ENCODE results near the gene PBOV1. TPM values are rescaled to one million over a fixed set of nuclear protein-coding genes. Genes with fewer than 3 reads are reported as not detected.

Gene PBOV1
- total and polyA plus RNA-seq, 2 experiments from 2014 or later: not detected

DNA sequence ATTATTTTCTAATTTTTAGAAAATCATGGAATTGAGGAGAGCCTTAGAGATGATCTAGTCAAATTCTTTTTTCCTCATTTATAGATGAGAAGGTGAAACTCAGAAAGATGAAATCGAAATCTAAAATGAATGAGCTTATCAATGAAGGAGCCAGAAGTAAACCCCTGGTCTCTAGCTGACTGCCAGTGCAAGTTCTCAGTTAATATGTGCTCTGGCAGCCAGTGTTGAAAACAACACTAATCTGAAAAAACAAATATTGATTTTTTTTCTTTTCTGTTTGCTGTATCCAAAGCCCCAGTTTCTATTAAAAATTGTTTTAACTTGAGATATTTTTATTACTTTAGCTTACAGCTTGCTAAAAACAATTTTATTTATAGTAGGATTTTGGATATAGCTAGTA lies 21.5 kb upstream of the PBOV1 start:
- no peaks in the 10 kb centered on the region for H3K9me3 ChIP-seq (ENCODE audit: low read depth)
- H3K27me3 ChIP-seq: no peaks in the 10 kb centered on the region
- no peak for TF ChIP-seq CTCF (IDR thresholded peaks at IDR 0.05; ENCODE audit: low read depth, low read length)
- no peak overlapping the region for H3K4me3 ChIP-seq
- no peaks in the 10 kb centered on the region for H3K36me3 ChIP-seq
- DNase-seq (ENCODE audit: low read depth in 1 of 2, low spot score in 1 of 2): no peak
- H3K4me1 ChIP-seq (ENCODE audit: low read depth): no peaks in the 10 kb centered on the region
- H3K27ac ChIP-seq: no peak overlapping the region

- Histone ChIP-seq H3K27ac (no peak overlapping the region), H3K9me3 (ENCODE audit: low read depth) (no peaks in the 10 kb centered on the region), H3K36me3 (no peaks in the 10 kb centered on the region), H3K4me1 (ENCODE audit: low read depth) (no peaks in the 10 kb centered on the region), H3K27me3 (no peaks in the 10 kb centered on the region), H3K4me3 (no peak overlapping the region)
- no peak for DNase-seq (ENCODE audit: low read depth in 1 of 2, low spot score in 1 of 2)
- TF ChIP-seq CTCF (IDR thresholded peaks at IDR 0.05; ENCODE audit: low read depth, low read length): no peak
Observed at GRCh38 chr6:138238368-138238767, 20.1 kb upstream of the PBOV1 start.

DNA sequence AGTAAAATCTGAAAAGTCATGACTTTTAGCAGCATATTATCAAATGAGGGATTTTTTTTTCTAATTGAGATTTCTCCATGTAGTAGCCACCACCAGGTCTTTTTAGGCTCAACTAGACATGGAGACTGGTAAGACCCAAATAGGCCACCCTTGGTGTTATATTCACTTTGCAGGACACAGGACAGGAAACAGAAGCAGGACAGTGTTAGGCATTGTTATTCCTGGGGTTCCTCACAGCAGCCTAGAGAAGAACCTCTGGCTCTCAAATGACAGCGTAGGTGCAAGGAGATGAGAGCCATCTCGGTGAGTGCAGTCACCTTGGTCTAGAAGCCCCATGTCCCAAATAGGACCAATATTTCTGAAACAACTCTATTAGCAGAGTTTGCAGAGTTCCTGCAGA lies 19.2 kb upstream of the PBOV1 start:
- DNase-seq (ENCODE audit: low read depth in 1 of 2, low spot score in 1 of 2): no peak

GRCh38 chr6:138235693-138236092 lies 17.4 kb upstream of the PBOV1 start:
- no peak for DNase-seq (ENCODE audit: low read depth in 1 of 2, low spot score in 1 of 2)
- TF ChIP-seq CTCF (IDR thresholded peaks at IDR 0.05; ENCODE audit: low read depth, low read length): no peak
- H3K4me1 ChIP-seq (ENCODE audit: low read depth): peaks cover 9% of the 10 kb centered on the region

More for the DNA sequence above, 19.2 kb upstream of the PBOV1 start:
- no peak overlapping the region for H3K27ac ChIP-seq
- H3K4me1 ChIP-seq (ENCODE audit: low read depth): no peaks in the 10 kb centered on the region
- H3K27me3 ChIP-seq: no peaks in the 10 kb centered on the region
- H3K36me3 ChIP-seq: no peaks in the 10 kb centered on the region
- H3K4me3 ChIP-seq: no peak overlapping the region
- no peaks in the 10 kb centered on the region for H3K9me3 ChIP-seq (ENCODE audit: low read depth)
- no peak for TF ChIP-seq CTCF (IDR thresholded peaks at IDR 0.05; ENCODE audit: low read depth, low read length)

GRCh38 chr6:138235205-138235604 lies 16.9 kb upstream of the PBOV1 start:
- TF ChIP-seq CTCF (IDR thresholded peaks at IDR 0.05; ENCODE audit: low read depth, low read length): no peak

More at GRCh38 chr6:138235693-138236092, 17.4 kb upstream of the PBOV1 start:
- no peaks in the 10 kb centered on the region for H3K36me3 ChIP-seq
- no peak overlapping the region for H3K27ac ChIP-seq
- no peaks in the 10 kb centered on the region for H3K9me3 ChIP-seq (ENCODE audit: low read depth)
- H3K27me3 ChIP-seq: no peaks in the 10 kb centered on the region
- no peak overlapping the region for H3K4me3 ChIP-seq

DNA sequence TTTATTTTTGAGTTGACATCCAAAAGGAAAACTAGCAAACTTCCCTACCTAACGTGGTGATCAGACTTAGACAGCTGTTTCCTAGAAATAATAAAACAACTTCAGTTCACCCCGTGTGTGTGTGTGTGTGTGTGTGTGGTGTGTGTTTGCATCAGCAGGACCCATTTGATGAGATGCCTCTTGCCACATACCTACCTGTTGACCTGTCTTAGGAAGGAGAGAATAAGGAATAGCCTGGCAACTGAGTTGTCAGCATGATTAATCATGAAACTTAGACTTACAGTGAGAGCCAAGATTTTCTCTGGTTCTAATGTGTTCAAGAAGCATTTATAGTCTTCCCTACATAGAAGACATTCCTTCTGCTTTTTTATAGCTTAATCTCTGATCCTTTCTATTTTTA lies 16.1 kb upstream of the PBOV1 start:
- TF ChIP-seq CTCF (IDR thresholded peaks at IDR 0.05; ENCODE audit: low read depth, low read length): no peak
- H3K27me3 ChIP-seq: no peaks in the 10 kb centered on the region
- no peak overlapping the region for H3K4me3 ChIP-seq
- no peaks in the 10 kb centered on the region for H3K9me3 ChIP-seq (ENCODE audit: low read depth)
- H3K27ac ChIP-seq: no peak overlapping the region
- DNase-seq (ENCODE audit: low read depth in 1 of 2, low spot score in 1 of 2): no peak
- no peaks in the 10 kb centered on the region for H3K36me3 ChIP-seq
- peaks cover 22% of the 10 kb centered on the region for H3K4me1 ChIP-seq (ENCODE audit: low read depth)

More at GRCh38 chr6:138235205-138235604, 16.9 kb upstream of the PBOV1 start:
- Histone ChIP-seq H3K4me1 (ENCODE audit: low read depth) (peaks cover 13% of the 10 kb centered on the region), H3K36me3 (no peaks in the 10 kb centered on the region), H3K27me3 (no peaks in the 10 kb centered on the region), H3K27ac (no peak overlapping the region), H3K4me3 (no peak overlapping the region), H3K9me3 (ENCODE audit: low read depth) (no peaks in the 10 kb centered on the region)
- DNase-seq (ENCODE audit: low read depth in 1 of 2, low spot score in 1 of 2): no peak

Measured in cardiac muscle cell (in vitro differentiated cells and primary cell).